K562 (cell line): ENCODE data around the gene SMIM29. TPM values are rescaled to one million over a fixed set of nuclear protein-coding genes. Genes with fewer than 3 reads are reported as not detected.

Source experiments
- BCOR ChIP-seq: fragments of 450-650 bp; IDR thresholded peaks from 2 replicates; pipeline ENCODE4 v1.6.1; 2016
- BDP1 ChIP-seq: IDR thresholded peaks from 3 replicates; pipeline ENCODE4 v1.6.1; 2011; ENCODE audit not compliant: insufficient read length, insufficient read depth
- BRD9 ChIP-seq: fragments of 450-650 bp; IDR thresholded peaks from 2 replicates; pipeline ENCODE4 v1.6.1; 2018; ENCODE audit warnings: low read depth; ENCODE audit not compliant: partially characterized antibody
- ELF1 ChIP-seq: fragments of 200-800 bp; sonication (Bioruptor generic); IDR thresholded peaks from 2 replicates; pipeline ENCODE4 v1.6.1; 2016; ENCODE audit warnings: missing genetic modification characterization, missing compliant biosample characterization
- FOXP4 ChIP-seq: sonication (generic); formaldehyde crosslinking; IDR thresholded peaks from 2 replicates; pipeline ENCODE4 v1.8.0; 2022; ENCODE audit warnings: mild to moderate bottlenecking, missing genetic modification reagents, borderline replicate concordance
- GABPA ChIP-seq: fragments of 200-800 bp; sonication (Bioruptor generic); conservative IDR thresholded peaks from 2 replicates; pipeline ENCODE4 v1.6.1; 2016; ENCODE audit warnings: low read depth, missing genetic modification characterization, missing compliant biosample characterization
- HBP1 ChIP-seq: fragments of 450-650 bp; formaldehyde crosslinking; IDR thresholded peaks from 2 replicates; pipeline ENCODE4 v1.4.0; 2022; ENCODE audit warnings: missing genetic modification characterization
- HEY1 ChIP-seq: fragments of 250-450 bp; sonication (Bioruptor Pico); IDR thresholded peaks from 2 replicates; pipeline ENCODE4 v1.5.0; 2020; ENCODE audit warnings: mild to moderate bottlenecking, moderate library complexity, borderline replicate concordance
- KAT8 ChIP-seq: fragments of 450-650 bp; IDR thresholded peaks from 2 replicates; pipeline ENCODE4 v1.6.1; 2016; ENCODE audit warnings: low read depth, mild to moderate bottlenecking
- KDM4B ChIP-seq, 2 experiments: fragments of 450-650 bp in 1 of 2; sonication (generic) in 1 of 2; IDR thresholded peaks; 2 replicates each; pipeline ENCODE4 v1.6.1; 2016 to 2017; ENCODE audit warnings: borderline replicate concordance in 2 of 2, antibody characterized with exemption in 1 of 2, low read depth in 1 of 2, mild to moderate bottlenecking in 1 of 2
- MIER1 ChIP-seq: fragments of 450-650 bp; IDR thresholded peaks from 2 replicates; pipeline ENCODE4 v1.6.1; 2016; ENCODE audit warnings: antibody characterized with exemption, mild to moderate bottlenecking, low read depth
- PHB ChIP-seq: fragments of 250-450 bp; sonication (Bioruptor Pico); IDR thresholded peaks from 2 replicates; pipeline ENCODE4 v1.5.0; 2021
- PHB2 ChIP-seq: fragments of 450-650 bp; IDR thresholded peaks from 2 replicates; pipeline ENCODE4 v1.6.1; 2017; ENCODE audit warnings: low read depth
- RFX5 ChIP-seq: IDR thresholded peaks from 2 replicates; pipeline ENCODE4 v1.6.1; 2011; ENCODE audit warnings: low read depth, mild to moderate bottlenecking, improper control_type of control experiment, low read length
- SMAD3 ChIP-seq: fragments of 450-650 bp; formaldehyde crosslinking; conservative IDR thresholded peaks from 2 replicates; pipeline ENCODE4 v1.4.0; 2020; ENCODE audit warnings: mild to moderate bottlenecking
- SMARCE1 ChIP-seq: fragments of 450-650 bp; IDR thresholded peaks from 2 replicates; pipeline ENCODE4 v1.7.1; 2016; ENCODE audit warnings: mild to moderate bottlenecking
- ZNF589 ChIP-seq: fragments of 200-800 bp; sonication (Bioruptor generic); IDR thresholded peaks from 2 replicates; pipeline ENCODE4 v1.6.1; 2016; ENCODE audit warnings: low read depth, missing genetic modification characterization, missing compliant biosample characterization
- ZNF764 ChIP-seq: fragments of 250-450 bp; sonication (Bioruptor Pico); IDR thresholded peaks from 2 replicates; pipeline ENCODE4 v1.4.0; 2020; ENCODE audit warnings: low read depth, mild to moderate bottlenecking, moderate library complexity
- polyA plus RNA-seq, 8 experiments: library from polyadenylated mRNA; depleted of rRNA in 4 of 8; stranded (reverse) in 5 of 8; unstranded in 3 of 8; fragments of >200 nt; fragmentation: Nextera tagmentation in 2 of 8; fragmentation: Illumina TruSeq in 1 of 8; extraction: Ambion mirVana in 2 of 8; extraction: Trizol in 1 of 8; gene quantifications; 2 replicates each; pipeline versions ENCODE4 v1.2.1 to v1.2.3, GENCODE V29; 2011 to 2014; ENCODE audit warnings: inconsistent platforms in 1 of 8, missing spikeins in 1 of 8
- total RNA-seq, 7 experiments: library from RNA; depleted of rRNA in 6 of 7; stranded (reverse); fragments of >200 nt in 6 of 7; fragmentation: Illumina TruSeq in 2 of 7; extraction: Trizol in 2 of 7; gene quantifications; 2 replicates each; pipeline versions ENCODE4 v1.2.1 to v1.2.3, GENCODE V29; 2011 to 2021; ENCODE audit warnings: low replicate concordance in 1 of 7
- TF ChIP-seq, protein P1 (sequence below): fragments of 450-650 bp; IDR thresholded peaks from 2 replicates; pipeline ENCODE4 v1.6.1; 2016; ENCODE audit warnings: borderline replicate concordance

The SMIM29 gene
- total and polyA plus RNA-seq, 9 of the 15 experiments (the other 6 are each of a cell fraction or from before 2014, with no cell fraction given) = 6.5 to 36.7 (median 20.9) TPM

GRCh38 chr6:34249469-34250261 lies 859 bp upstream of the SMIM29 start (continued):
- TF ChIP-seq KDM4B (IDR thresholded peaks at IDR 0.05; ENCODE audit: borderline replicate concordance in 2 of 2, low read depth in 1 of 2) (0 out of 4 replicates have a peak, but pooled peaks of 1 of the 2 experiments have one; percentile 12), HEY1 (CRISPR knock-in tag) (no peak), SMARCE1 (0 out of 2 replicates have a peak, but pooled peaks have one; percentile 38), RFX5 (no peak), BRD9 (peak; percentile 72), PHB2 (0 out of 2 replicates have a peak, but pooled peaks have one; percentile 22), FOXP4 (CRISPR knock-in tag) (0 out of 2 replicates have a peak, but pooled peaks have one; percentile 27), KAT8 (no peak), BDP1 (no peak), PHB (CRISPR knock-in tag) (peak; percentile 66; the same call in 1 of the 2 replicates), GABPA (peak; percentile 21; the same call in 1 of the 2 replicates), BCOR (peak; percentile 87; the same call in 1 of the 2 replicates), ZNF589 (CRISPR knock-in tag) (peak; percentile 5; the same call in 1 of the 2 replicates), SMAD3 (CRISPR knock-in tag) (0 out of 2 replicates have a peak, but pooled peaks have one; percentile 11), MIER1 (peak; percentile 61; the same call in 1 of the 2 replicates), ELF1 (tag) (no peak), HBP1 (CRISPR knock-in tag) (no peak), ZNF764 (CRISPR knock-in tag) (no peak)
- TF ChIP-seq, protein P1, sequence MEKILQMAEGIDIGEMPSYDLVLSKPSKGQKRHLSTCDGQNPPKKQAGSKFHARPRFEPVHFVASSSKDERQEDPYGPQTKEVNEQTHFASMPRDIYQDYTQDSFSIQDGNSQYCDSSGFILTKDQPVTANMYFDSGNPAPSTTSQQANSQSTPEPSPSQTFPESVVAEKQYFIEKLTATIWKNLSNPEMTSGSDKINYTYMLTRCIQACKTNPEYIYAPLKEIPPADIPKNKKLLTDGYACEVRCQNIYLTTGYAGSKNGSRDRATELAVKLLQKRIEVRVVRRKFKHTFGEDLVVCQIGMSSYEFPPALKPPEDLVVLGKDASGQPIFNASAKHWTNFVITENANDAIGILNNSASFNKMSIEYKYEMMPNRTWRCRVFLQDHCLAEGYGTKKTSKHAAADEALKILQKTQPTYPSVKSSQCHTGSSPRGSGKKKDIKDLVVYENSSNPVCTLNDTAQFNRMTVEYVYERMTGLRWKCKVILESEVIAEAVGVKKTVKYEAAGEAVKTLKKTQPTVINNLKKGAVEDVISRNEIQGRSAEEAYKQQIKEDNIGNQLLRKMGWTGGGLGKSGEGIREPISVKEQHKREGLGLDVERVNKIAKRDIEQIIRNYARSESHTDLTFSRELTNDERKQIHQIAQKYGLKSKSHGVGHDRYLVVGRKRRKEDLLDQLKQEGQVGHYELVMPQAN = 0 out of 2 replicates have a peak, but pooled peaks have one; percentile 37
